Cerebellar cortex (tissue), 1 donor: ENCODE data around the gene PLCB2.

Experiments
- DNase-seq: peaks from one replicate; pipeline ENCODE4 v3.0.0-alpha.2; 2015; ENCODE audit warnings: low spot score

The PLCB2 gene

DNA sequence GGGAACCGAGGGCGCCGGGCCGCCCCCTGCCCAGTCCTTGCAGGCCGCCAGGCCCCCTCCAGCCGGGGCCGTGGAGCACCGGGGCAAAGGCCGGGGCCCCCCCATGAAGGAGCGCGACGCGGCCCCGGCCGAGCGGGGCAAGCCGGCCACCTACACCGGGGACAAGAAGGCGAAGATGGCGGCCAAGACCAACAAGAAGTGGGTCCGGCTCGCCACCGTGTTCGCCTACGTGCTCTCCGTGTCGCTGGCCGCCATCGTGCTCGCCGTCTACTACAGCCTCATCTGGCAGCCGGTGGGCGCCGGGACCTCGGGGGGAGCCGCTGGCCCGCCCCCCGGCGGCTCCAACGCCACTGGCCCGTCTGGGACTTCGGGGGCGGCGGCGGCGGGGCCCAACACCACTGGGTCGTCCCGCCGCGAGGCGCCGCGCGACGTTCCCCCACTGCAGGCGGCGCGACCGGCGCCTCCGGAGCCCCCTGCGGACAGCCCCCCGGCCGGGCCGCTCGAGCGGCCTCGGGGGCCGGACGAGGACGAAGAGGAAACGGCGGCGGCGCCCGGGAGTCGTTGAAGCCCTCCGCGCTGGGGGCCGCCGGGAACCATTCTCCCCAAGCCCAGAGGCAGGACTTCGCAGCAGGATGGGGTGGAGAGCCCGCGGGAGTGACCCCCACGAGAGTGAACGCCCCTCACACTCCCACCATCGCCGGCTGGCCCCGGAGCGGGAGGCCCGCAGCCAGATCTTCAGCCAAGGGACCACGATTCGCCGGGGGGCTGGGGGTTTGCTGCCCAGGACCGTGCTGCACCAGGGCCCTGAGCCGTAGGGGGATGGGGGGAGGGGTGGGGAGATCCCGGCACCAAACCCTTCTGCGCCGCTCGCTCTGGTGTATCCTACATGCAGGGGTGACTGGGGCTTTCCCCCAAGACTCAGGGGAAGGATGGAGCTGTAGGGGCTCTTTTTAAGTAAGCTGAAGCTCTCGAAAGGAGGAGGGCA is 16.5 kb upstream of the PLCB2 start:
- no peak for DNase-seq

- peak; percentile 93 for DNase-seq
These were observed 15.7 kb upstream of the PLCB2 start, which contains the start of gene INAFM2 for GRCh38 chr15:40323239-40323952. TSS of gene INAFM2 (plus strand) at chr15:40323692. CDS start at chr15:40324056, 364 bp downstream.

DNA sequence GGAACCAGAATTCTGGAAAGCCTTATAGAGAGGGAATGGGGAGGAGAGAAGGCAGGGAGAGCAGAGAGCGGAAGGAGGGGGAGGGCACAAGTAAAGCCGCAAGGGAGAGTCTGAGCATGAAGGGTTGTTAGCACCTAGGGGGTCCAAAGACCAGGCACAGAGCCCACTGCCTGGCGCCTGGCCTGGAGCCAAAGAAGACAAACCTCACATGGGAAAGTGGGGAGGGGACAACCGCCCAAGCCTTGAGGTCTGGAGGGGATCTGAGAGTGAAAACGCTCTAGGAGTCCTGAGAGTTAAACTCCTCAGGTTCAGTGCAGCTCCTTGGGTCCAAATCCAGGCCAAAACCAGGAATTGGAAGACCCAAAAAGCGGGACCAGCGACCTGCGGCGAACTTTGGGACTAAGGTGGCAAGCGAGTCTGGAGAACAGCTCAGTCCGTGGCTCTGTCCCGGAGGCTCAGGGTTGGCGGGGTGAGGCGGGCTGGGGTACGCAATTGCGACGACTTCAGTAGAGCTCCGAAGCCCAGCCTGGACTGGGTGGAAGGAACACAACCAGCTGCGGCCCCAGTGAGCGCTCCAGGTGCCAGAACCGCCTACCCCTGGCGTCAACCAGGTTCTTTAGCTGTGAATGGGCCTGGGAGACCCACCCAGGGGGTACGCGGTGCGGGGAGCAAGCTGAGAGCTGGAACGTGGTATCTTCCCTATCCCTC is 14.9 kb upstream of the PLCB2 start:
- peak; percentile 84 for DNase-seq

DNA sequence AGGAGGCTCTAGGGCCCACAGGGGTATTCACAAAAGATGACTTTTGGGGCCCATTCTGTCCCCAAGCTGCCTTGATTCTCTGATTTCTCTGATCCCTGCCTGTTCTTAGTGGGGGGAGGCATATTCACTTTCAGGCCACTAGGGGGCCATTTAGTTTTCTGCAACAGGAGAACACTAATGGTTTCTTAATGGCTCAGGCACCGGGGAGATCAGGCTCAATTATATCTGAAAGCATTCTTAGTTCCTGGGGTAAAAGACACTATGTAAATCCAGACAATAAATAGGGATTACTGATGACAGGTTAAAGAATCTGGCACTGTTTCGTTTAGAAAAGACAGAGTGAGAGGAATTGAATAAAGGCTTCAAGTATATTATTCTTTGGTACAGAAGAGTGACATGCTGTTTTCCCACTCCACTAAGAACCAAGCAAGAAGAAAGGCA is 13.2 kb upstream of the PLCB2 start:
- DNase-seq = peak; percentile 92

DNA sequence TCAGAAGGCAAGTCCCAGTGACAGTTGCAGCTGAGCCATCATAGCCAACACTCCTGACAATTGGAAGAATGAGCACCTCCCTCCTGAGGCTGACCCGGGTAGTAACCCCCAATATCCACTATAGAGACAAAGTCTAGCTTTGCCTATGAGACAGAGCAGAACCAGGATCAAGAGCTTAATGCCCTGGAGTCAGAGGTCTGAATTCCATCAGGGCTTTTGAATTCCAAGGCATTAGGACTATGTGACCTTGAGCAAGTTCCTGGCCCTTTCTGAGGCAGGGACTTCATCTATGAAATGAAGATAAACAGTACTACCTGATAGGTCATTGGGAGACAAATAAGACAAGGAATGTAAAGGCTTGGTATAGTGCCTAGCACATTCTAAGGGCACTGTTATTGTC is 12.7 kb upstream of the PLCB2 start:
- peak; percentile 89 for DNase-seq

DNA sequence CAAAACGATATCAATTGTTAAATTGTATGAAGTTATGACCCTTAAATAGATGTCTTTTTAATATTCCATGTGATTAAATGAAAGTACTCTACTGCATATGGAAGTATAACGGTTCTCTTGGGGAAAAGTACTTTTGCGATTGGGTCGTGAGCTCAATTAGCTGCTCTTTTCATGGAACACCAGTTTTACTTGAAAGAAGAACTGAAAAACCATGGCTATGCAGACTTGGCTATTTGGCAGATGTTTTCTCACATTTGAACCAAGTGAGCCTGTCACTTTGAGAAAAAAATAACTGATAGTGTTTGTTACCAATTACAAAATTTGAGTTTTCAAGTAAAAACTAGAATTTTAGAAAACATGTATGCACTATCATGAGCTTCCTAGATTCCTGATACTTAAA is 9.8 kb upstream of the PLCB2 start:
- no peak for DNase-seq

DNA sequence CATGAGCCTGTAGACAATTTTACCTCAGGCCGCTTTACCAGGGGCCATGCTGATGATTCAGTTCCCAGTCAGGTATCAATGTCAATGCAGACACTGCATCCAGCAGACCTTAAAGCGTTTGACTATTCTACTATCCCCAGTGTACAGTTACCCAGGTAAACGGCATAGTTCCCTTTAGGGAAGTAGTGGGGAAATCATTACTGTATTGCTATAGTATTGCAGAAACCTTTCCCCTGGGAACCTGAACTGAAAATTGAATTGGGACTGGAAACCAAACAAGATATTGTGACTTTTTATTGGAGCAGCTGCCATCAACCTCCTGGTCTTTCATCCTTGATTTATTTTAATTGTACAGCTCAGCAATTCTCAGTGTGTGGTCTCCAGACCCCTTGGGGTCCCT is 9.2 kb upstream of the PLCB2 start:
- DNase-seq = no peak

GRCh38 chr15:40314723-40315276 is 7.1 kb upstream of the PLCB2 start:
- DNase-seq = no peak

- peak; percentile 84 for DNase-seq
These were observed 6.0 kb upstream of the PLCB2 start for GRCh38 chr15:40313531-40314398.

- no peak for DNase-seq
These were observed 4.8 kb upstream of the PLCB2 start for GRCh38 chr15:40312370-40313158.

GRCh38 chr15:40310993-40311392 is 3.3 kb upstream of the PLCB2 start:
- DNase-seq = no peak

DNA sequence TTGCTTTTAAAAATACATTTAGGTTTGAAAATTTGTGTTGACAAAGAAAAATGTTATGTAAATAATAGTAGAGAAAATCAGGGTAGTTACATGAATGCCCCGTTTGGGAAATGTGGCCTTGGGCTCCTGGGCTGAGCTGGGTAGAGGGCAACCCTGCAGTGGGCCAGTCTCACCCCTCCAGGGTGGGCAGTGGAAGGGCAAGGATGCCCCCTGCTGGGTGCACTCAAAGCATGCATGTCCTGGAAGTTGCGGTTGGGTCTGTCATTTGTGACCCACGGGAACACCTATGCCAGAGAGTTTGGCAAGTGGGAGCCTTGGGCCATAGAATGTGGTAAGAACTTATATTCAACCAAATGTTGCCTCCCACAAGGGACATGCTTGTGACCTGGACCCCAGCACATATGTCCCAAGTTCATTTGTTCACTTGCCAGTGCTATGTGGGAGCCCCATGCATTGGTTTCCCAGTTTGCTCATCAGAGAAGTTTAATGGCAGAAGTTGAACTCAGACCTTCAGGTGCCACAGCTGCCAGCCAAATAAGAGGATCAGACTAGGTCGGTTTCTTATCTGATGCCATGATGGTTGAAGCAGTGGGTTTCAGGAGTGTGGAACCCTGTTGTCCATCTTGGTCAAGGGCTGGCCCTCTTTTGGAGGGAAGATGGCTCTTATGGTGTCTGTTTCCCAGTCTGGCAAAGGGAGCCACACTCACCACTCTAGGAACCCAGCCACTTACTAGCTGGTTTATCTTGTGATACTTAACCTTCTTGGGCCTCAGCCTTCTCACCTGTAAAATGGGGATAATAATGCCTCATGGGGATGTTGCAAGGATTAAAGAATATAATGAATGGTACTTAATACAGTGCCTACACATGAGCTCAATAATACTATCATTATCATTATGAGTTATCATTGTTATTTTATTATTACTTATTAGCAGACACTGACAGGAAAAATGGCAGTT is 2.5 kb upstream of the PLCB2 start:
- DNase-seq = peak; percentile 58

- DNase-seq = no peak
These were observed 1.7 kb upstream of the PLCB2 start for GRCh38 chr15:40309344-40309862.

GRCh38 chr15:40306908-40307307 is 827 bp downstream of the PLCB2 start:
- no peak for DNase-seq

DNA sequence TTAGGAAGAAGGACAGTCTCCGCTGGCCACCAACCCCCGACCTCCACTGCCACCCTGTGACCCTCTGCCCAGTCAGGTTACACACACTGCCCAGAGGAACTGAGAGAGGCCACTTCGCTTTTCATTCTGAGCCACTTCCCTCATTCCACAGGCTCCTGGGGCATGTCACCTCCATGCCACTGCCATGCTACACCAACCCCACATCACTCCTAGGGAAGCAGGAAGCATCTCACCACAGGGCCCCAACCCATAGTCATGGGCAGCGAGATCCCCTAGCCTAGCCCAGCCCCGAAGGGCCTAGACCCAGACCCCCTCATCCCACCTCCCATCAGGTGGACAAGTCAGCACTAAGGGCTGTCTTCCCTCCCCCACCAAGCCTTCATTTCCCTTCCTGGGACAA is 1.4 kb downstream of the PLCB2 start:
- DNase-seq = no peak

- DNase-seq = no peak
These were observed 2.5 kb downstream of the PLCB2 start for GRCh38 chr15:40305281-40305680.

GRCh38 chr15:40303576-40303975 is 4.2 kb downstream of the PLCB2 start:
- DNase-seq = no peak

GRCh38 chr15:40302981-40303380 is 4.8 kb downstream of the PLCB2 start:
- DNase-seq = no peak
